GM18508 (cell line): ENCODE measurements around the gene SUMF2.
"Not testable (repeated sequence)": the region's sequence is repeated elsewhere in the genome, so short reads cannot be mapped to it uniquely, and the experiment has no call there.

Source experiments
- ATAC-seq: cut with Tn5 transposase; IDR thresholded peaks from one replicate; pipeline ENCODE4 v1.9.1; 2021; ENCODE audit warnings: moderate number of reproducible peaks; ENCODE audit not compliant: insufficient read depth, unreplicated experiment

Gene SUMF2

GRCh38 chr7:56053993-56054392 lies 10.1 kb upstream of the SUMF2 start:
- ATAC-seq = no peak

DNA sequence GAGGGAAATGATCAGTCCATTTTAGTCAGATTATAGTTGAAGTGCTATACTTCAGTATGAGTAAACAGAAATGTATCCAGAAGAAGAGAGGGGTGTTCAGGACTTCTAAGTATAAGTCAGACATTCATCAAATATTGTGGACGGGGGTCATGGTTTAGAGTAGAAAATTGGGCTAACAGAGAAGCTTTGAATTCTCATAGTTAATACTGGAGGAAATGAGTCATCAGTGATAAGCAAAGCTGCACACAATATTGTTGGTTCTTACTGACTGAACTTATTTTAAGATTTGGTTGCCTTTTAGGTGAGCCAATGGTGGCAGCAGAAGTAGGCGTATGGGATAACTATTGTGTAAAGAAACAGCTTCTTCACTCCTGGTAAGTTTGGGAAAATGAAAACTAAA lies 1.7 kb upstream of the SUMF2 start:
- no peak for ATAC-seq

- no peak for ATAC-seq
Measured at GRCh38 chr7:56063500-56063881, 595 bp upstream of the SUMF2 start.

- ATAC-seq = not testable (repeated sequence)
Measured at GRCh38 chr7:56066376-56066775, 2.3 kb downstream of the SUMF2 start.

DNA sequence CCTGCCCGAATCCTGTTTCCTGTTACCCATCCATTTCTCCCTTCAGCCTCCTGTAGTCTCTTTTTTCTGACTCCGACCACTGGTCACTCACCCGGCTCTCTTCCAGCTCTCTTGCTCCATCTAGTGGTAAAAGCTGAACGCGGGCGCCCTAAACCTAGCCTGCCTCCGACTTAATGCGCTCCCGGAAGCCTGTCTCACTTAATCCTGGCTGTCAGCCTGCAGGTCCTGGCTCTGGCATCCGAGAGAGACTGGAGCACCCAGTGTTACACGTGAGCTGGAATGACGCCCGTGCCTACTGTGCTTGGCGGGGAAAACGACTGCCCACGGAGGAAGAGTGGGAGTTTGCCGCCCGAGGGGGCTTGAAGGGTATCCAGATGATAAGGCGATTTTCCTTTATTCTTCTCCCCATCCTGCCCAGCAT lies 10.3 kb downstream of the SUMF2 start:
- ATAC-seq = peak; percentile 71

DNA sequence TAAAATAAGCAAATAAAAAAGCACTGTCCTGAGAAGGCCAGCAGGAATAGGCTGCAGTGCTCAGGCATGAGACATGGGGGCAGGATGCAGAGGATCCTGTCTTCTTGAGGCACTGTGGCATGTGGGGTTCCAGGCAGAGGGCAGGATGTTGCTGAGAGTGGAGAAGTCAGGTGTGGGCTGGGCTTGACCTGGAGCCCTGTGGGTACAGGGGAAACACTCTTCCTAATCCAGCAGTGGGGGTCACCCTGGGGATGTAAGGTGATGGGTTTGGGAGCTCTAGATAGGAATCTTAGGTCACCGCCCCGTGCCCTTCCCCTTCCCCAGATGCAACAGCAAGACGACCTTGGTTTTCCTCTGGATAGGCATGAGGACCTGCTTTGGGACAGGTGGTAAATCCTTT lies 13.6 kb downstream of the SUMF2 start:
- ATAC-seq = no peak

DNA sequence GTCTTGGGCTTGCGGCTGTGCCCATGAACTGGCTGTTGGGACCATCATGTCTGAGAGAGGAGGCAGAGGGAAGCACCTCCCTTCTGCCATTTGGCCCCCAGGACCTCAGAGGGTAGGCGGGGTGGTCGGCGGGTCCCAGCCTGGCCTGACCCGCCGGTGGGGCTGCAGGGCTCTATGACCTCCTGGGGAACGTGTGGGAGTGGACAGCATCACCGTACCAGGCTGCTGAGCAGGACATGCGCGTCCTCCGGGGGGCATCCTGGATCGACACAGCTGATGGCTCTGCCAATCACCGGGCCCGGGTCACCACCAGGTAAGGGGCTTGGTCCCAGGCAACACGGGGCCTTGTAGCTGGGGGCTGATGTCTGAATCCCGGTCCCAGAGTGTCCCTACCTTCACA lies 14.1 kb downstream of the SUMF2 start:
- no peak for ATAC-seq

DNA sequence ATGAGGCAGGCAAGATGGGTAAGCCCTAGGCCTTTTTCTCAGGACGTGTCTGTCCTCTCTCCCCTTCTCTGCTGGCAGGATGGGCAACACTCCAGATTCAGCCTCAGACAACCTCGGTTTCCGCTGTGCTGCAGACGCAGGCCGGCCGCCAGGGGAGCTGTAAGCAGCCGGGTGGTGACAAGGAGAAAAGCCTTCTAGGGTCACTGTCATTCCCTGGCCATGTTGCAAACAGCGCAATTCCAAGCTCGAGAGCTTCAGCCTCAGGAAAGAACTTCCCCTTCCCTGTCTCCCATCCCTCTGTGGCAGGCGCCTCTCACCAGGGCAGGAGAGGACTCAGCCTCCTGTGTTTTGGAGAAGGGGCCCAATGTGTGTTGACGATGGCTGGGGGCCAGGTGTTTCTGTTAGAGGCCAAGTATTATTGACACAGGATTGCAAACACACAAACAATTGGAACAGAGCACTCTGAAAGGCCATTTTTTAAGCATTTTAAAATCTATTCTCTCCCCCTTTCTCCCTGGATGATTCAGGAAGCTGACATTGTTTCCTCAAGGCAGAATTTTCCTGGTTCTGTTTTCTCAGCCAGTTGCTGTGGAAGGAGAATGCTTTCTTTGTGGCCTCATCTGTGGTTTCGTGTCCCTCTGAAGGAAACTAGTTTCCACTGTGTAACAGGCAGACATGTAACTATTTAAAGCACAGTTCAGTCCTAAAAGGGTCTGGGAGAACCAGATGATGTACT lies 15.5 kb downstream of the SUMF2 start:
- no peak for ATAC-seq

DNA sequence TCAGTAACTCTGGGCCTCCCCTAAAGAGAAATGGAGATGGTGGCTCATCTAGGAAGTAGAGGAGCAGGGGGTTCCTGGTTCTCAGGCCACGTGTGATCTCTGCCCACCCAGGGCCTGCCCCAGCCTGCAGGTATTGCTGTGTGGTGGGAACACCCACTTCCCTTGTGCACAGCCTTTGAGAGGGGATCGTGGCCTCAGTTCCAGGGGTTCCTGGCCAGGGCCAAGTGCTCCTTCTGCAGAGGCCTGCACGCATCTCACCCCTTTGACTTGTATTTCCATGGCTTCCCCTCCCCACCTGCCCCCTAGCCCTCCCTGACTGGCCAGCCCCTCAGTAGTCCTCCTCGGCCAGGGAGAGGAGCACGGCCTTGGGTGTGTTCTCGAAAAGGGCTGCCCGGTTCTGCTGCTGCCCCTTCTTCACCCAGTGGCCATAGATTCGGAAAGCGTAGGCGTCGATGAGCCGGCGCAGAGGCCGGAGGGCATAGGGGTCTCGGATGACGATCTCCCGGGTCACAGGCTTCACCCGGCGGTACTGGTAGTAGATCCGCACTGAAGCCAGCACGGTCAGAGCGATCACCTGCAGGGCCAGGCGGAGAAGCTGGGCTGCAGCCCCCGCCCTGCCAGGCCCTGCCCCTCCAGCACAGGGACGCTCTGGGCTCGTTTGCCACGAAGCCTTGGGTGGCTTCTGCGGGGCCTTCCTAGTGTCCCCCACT lies 16.8 kb downstream of the SUMF2 start:
- not testable (repeated sequence) for ATAC-seq

DNA sequence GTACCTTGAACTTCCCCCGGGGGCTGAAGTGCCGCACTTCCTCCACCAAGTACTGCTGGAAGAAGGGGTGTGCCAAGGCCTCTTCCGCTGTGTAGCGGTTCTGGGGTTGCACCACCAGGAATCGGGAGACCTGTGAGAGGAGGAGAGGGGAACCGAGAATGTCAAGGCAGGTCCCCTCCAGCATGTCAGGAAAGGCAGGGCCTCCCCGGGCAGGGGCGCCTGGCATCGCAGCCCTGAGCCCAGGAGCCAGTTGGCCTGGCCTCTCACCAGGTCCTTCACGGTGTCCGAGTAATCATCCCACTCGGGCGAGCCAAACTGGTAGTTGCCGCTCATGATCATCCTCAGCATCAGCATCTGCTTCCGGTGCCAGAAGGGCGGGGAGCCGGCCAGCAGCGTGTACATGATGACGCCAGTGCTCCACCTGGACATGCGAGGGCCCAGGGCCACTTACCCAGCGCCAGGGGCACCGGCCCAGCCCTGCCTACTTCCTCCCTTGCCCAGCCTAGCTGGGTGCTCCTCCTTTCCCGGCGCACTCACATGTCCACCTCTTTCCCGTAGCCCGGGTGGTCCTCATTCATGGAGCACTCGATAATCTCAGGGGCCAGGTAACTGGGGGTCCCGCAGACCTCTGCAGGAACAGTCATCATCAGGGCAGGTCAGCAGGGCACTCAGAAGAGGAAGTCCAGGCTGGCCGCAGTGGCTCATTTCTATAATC lies 17.7 kb downstream of the SUMF2 start:
- ATAC-seq = no peak

- no peak for ATAC-seq
Measured at GRCh38 chr7:56083150-56083785, 19.2 kb downstream of the SUMF2 start.

DNA sequence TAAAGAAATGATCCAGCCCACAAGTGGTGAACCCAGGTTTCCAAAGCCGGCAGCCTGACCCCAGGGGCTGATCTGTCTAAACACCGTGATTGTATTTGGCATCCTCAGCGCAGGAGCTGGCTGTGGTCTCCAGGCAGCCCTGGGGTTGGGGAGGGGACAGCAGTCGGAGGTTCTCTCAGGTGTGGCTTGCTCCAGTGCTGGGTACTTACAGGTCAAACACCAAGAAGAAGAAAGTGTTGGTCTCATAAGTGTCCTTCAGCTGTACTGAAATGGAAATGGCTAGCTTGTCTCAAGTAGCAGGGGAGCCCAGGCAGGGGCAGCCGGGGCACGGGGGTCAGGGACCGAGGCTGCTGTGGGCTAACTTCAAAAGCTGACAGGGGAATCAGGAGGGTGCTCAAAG lies 22.7 kb downstream of the SUMF2 start:
- no peak for ATAC-seq

DNA sequence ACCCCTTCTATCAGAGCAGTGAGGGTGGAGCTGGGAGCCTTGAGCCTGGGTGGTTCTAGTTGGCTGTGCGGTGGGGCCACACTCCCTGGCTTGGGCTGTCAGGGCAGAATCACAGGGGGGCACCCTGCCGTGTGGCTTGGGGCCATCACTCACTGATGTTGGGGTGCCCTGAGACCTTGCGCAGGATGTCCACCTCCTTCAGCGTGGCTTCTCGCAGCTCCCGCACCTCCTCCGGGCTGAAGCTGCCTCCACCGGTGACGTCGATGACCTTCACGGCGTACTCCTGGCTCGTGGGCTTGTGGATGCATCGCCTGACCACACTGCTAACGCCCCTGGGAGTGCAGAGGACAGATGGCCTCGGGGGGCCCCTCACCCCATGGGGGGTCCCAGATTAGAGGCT lies 23.4 kb downstream of the SUMF2 start:
- no peak for ATAC-seq

GRCh38 chr7:56091591-56091990 lies 27.5 kb downstream of the SUMF2 start:
- no peak for ATAC-seq

DNA sequence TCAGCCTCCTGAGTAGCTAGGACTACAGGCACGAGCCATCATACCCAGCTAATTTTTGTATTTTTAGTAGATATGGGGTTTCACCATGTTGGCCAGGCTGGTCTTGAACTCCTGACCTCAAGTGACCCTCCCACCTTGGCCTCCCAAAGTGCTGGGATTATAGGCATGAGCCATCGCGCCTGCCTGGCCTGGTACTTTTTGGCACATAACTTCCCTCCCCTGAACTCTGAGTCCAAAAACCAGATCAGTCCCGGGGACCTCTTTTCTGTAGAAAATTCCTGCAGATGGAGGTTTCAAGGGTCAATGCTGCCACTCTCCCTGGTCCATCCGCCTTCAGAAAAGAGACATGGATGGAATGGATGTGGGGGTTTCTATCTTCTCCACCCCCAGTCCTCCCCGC lies 28.3 kb downstream of the SUMF2 start:
- not testable (repeated sequence) for ATAC-seq

DNA sequence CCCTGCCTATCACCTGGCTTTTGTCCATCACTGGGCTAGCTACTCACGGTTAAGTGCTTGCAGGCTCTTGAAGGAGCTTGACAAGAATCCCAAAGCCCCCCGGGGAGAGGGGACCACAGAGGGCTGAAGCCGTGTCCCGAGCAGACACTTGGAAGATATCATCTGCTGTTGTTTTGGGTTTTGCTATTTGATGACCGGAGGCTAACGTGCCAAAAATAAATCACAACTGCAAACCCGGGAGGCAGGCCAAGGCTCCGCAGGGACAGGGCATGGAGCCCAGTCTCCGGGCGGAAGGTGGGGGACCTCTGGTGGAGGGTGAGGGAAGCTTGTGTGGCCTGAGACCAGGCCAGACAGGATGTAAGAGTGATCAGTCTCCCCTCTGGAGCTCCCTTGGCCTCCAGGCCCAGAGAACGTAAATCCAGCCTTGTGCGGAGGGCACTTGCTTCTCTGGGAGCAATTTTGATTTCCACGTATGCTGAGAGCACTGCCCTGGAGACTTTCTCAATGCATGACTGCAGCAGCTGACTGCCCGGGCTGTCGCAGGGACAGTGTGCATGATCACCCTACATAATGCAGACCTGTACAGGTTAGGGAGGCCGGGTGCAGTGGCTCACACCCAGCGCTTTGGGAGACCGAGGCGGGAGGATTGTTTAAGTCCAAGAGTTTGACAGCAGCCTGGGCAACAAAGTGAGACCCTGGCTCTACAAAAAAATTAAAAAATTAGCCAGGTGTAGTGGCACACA lies 28.9 kb downstream of the SUMF2 start, which contains the start of gene PHKG1:
TSS of gene PHKG1 (minus strand) at position 164 of the 743 bp plus-strand sequence. CDS start 4,011 bp downstream, outside the sequence.
- ATAC-seq = no peak

DNA sequence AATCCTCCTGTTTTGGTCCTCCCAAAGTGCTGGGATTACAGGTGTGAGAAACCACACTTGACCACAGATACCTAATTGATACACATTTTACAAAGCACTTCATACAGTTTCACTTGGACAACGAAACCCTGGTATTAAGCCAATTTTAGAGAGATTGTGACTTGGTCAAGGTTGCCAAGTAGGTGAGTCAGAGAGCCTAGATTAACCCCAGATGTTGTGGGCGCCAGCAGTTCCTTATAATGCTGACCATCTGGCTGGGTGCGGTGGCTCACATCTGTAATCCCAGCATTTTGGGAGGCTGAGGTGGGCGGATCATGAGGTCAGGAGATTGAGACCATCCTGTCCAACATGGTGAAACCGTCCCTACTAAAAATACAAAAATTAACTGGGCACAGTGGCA lies 33.6 kb downstream of the SUMF2 start:
- no peak for ATAC-seq

DNA sequence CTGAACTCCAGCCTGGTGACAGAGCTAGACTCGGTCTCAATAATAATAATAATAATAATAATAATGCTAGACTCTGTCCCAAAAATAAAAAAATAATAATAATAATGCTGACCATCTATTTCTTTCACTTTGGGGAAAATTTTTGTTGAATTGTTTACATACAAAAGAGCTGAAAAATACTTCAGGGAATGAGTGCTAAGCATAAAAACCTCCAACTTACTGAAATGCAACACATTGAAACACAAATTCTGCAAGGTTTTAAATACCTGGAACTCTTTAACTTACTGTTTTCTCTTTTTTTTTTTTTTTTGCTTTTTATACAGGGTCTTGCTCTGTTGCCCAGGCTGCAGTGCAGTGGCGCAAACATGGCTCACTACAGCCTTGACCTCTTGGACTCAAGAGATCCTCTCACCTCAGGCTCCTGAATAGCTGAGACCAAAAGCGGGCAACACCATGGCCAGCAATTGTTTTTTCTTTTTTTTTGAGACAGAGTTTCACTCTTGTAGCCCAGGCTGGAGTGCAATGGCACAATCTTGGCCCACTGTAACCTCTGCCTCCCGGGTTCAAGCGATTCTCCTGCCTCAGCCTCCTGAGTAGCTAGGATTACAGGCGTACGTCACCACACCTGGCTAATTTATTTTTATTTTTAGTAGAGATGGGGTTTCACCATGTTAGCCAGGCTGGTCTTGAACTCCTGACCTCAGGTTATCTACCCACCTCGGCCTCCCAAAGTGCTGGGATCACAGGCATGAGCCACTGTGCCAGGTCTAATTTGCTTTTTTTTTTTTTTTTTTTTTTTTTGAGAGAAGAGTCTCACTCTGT lies 34.3 kb downstream of the SUMF2 start:
- not testable (repeated sequence) for ATAC-seq

DNA sequence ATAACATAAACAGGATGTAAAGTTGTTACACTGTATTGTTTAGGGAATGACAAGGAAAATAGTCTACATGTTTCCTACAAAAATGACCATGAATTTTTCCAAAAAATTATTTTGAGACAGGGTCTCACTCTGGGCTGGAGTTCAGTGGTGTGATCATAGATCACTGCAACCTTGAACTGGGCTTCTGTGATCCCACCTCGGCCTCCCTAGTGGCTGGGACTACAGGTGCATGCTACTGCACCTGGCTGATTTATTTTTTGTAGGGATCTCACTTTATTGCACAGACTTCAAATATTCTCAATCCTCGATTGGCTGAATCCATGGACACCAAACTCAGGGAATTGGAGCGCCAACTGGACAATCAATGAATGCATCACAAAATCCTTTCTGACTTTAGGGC lies 35.6 kb downstream of the SUMF2 start:
- ATAC-seq = no peak
